ENCODE data around the gene TTYH2.

DNA sequence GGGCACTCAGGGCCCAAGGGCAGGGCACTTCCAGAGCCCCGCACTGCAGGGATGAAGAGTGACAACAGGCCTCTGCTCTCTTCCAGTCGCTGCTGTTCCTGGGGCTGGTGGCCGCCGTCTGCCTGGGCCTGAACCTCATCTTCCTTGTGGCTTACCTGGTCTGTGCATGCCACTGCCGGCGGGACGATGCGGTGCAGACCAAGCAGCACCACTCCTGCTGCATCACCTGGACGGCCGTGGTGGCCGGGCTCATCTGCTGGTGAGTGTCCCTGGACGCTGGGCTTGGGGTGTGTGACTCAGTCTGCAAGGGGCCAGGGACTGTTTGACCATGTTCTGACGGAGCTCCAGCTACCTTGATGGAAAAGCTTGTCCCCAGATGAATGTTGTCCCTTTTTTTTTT lies 9.0 kb downstream of the TTYH2 start:
- TF ChIP-seq POLR2A (IDR thresholded peaks at IDR 0.05) (no peak), CTCF (IDR thresholded peaks at IDR 0.05) (no peak), POLR2AphosphoS5 (IDR thresholded peaks at IDR 0.05; ENCODE audit: insufficient read depth in 1 of 2, low read depth in 1 of 2) (no peak)

Measured in vagina (tissue), 2 donors.